Measurements from ENCODE around the gene HSP90B1.

- no peak for TF ChIP-seq CTCF (conservative IDR thresholded peaks at IDR 0.05)
- no peak for TF ChIP-seq EZH2 (IDR thresholded peaks at IDR 0.05; ENCODE audit: low read depth)
Observed at GRCh38 chr12:103915306-103915705, 14.9 kb upstream of the HSP90B1 start.
